D721Med (cell line): Measurements from ENCODE around the gene LYRM2.

Source experiments
- DNase-seq: peaks from one replicate; pipeline ENCODE4 v3.0.0; 2011; ENCODE audit warnings: low spot score; ENCODE audit not compliant: insufficient read length
- FAIRE-seq: peaks from 2 replicates; lab custom pipeline; 2011; peaks lifted over from hg19 to GRCh38; lab: Jason Lieb, UNC
- TF ChIP-seq, protein P1 (sequence below): IDR thresholded peaks from 2 replicates; pipeline ENCODE4 v1.5.1; 2012; ENCODE audit warnings: mild to moderate bottlenecking, control low read depth; ENCODE audit not compliant: insufficient read depth; ENCODE audit errors: missing control alignments

Gene LYRM2

DNA sequence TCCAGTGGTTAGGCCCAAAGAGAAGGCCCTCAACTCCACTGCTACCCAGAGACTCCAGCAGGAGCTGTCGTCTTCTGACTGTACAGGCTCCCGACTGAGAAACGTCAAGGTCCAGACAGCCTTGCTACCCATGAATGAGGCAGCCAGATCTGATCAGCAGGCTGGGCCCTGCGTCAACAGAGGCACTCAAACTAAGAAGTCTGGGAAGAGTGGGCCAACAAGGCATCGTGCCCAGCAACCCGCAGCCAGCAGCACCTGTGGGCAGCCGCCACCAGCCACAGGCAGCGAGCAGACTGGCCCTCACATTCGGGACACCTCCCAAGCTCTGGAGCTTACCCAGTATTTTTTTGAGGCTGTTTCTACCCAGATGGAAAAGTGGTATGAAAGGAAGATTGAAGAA, 8.1 kb downstream of the LYRM2 start:
- FAIRE-seq (no peak), DNase-seq (no peak)
- TF ChIP-seq, protein P1, sequence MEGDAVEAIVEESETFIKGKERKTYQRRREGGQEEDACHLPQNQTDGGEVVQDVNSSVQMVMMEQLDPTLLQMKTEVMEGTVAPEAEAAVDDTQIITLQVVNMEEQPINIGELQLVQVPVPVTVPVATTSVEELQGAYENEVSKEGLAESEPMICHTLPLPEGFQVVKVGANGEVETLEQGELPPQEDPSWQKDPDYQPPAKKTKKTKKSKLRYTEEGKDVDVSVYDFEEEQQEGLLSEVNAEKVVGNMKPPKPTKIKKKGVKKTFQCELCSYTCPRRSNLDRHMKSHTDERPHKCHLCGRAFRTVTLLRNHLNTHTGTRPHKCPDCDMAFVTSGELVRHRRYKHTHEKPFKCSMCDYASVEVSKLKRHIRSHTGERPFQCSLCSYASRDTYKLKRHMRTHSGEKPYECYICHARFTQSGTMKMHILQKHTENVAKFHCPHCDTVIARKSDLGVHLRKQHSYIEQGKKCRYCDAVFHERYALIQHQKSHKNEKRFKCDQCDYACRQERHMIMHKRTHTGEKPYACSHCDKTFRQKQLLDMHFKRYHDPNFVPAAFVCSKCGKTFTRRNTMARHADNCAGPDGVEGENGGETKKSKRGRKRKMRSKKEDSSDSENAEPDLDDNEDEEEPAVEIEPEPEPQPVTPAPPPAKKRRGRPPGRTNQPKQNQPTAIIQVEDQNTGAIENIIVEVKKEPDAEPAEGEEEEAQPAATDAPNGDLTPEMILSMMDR: no peak

- DNase-seq (no peak), FAIRE-seq (no peak)
- TF ChIP-seq, protein P1: no peak
Measured at GRCh38 chr6:89623749-89624148, 14.8 kb downstream of the LYRM2 start.

GRCh38 chr6:89619567-89619966, 19.0 kb downstream of the LYRM2 start:
- TF ChIP-seq, protein P1: no peak
- no peak for DNase-seq
- no peak for FAIRE-seq

DNA sequence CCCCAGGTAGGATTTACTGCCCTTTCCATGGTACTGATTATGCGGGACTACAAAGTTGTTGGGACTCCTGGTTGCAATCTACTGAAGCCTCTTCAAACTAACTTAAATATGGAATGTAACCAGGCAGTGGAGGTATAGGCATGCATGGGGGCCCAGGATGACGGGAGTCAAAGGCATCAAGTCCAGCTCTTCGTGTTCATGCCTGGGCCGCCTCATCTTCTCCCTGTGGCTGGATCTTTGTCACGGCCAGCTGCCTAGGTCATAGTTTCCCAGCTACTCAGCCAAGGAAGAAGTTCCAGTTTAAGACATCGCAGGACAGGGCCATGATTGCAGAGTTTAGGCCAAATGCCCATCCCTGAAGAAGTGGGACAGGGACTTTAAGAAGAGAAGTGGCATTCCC, 20.5 kb downstream of the LYRM2 start:
- TF ChIP-seq, protein P1: no peak
- FAIRE-seq (no peak), DNase-seq (no peak)

GRCh38 chr6:89616531-89616930, 22.0 kb downstream of the LYRM2 start:
- DNase-seq (no peak), FAIRE-seq (no peak)
- TF ChIP-seq, protein P1: no peak

- TF ChIP-seq, protein P1: no peak
- DNase-seq (no peak), FAIRE-seq (no peak)
Measured at GRCh38 chr6:89615882-89616281, 22.7 kb downstream of the LYRM2 start.

- FAIRE-seq: no peak
- DNase-seq: no peak
- TF ChIP-seq, protein P1: no peak
Measured at GRCh38 chr6:89613790-89614189, 24.8 kb downstream of the LYRM2 start.
